Kidney (tissue), 14 donors: Measurements from ENCODE around the gene ASTN2. TPM values are rescaled to one million over a fixed set of nuclear protein-coding genes. Genes with fewer than 3 reads are reported as not detected.

Source experiments
- DNase-seq, 5 donors: peaks; one replicate each; pipeline ENCODE4 v3.0.0-alpha.2; 2013 to 2020
- FAIRE-seq: peaks from 2 replicates; lab custom pipeline; 2012; peaks lifted over from hg19 to GRCh38; lab: Jason Lieb, UNC
- H3K27ac ChIP-seq, 2 donors: one replicate each; pipeline ENCODE4 v1.7.0; 2013; ENCODE audit warnings: low read depth in 2 of 2, low read length in 2 of 2, inconsistent platforms in 1 of 2
- H3K27me3 ChIP-seq: one replicate; pipeline ENCODE4 v1.7.1; 2013; ENCODE audit warnings: low read length, inconsistent platforms; ENCODE audit not compliant: control insufficient read depth, insufficient read depth
- H3K36me3 ChIP-seq, 3 donors: one replicate each; pipeline versions ENCODE4 v1.7.0 to v1.7.1; 2013; ENCODE audit warnings: low read length in 3 of 3, control low read depth in 1 of 3, inconsistent platforms in 1 of 3; ENCODE audit not compliant: insufficient read depth in 3 of 3, control insufficient read depth in 2 of 3
- H3K4me1 ChIP-seq, 3 donors: one replicate each; pipeline versions ENCODE4 v1.7.0 to v1.7.1; 2013; ENCODE audit warnings: low read length in 3 of 3, inconsistent platforms in 1 of 3, low read depth in 1 of 3; ENCODE audit not compliant: control insufficient read depth in 2 of 3, insufficient read depth in 2 of 3
- H3K4me3 ChIP-seq, 3 donors: one replicate each; pipeline versions ENCODE4 v1.7.0 to v1.8.1; 2013; ENCODE audit warnings: low read length in 3 of 3, control low read depth in 1 of 3, inconsistent platforms in 1 of 3
- H3K9ac ChIP-seq, 3 donors: one replicate each; pipeline versions ENCODE4 v1.7.0 to v1.7.1; 2013; ENCODE audit warnings: low read length in 3 of 3, control low read depth in 1 of 3, inconsistent platforms in 1 of 3
- H3K9me3 ChIP-seq, 3 donors: one replicate each; pipeline versions ENCODE4 v1.7.0 to v1.7.1; 2013; ENCODE audit warnings: low read length in 3 of 3, control low read depth in 1 of 3, inconsistent platforms in 1 of 3; ENCODE audit not compliant: control insufficient read depth in 2 of 3, insufficient read depth in 1 of 3
- intact Hi-C: fragments of 100-400 bp; cut with DNase I; formaldehyde crosslinking; loops from one replicate; pipeline ENCODE4 v1.11.1; 2022
- polyA plus RNA-seq: library from polyadenylated mRNA; stranded (reverse); fragments of 350-450 nt; fragmentation: Illumina TruSeq; extraction: RNeasy Lipid Tissue Mini Kit (QIAGEN cat#74804); gene quantifications from one replicate; pipeline ENCODE4 v1.2.3, GENCODE V29; 2014; ENCODE audit warnings: low read depth, low replicate concordance; ENCODE audit not compliant: insufficient read depth
- total RNA-seq: library from RNA; stranded (reverse); fragmentation: NEBNext Ultra II Directional; extraction: Animal tissue kit (Norgen Biotek cat#: 25700); gene quantifications from one replicate; pipeline ENCODE4 v1.2.1, GENCODE V29; 2021
- TF ChIP-seq, protein P1 (sequence below): IDR thresholded peaks from 3 replicates; pipeline ENCODE4 v1.5.1; 2012; ENCODE audit warnings: mild to moderate bottlenecking, moderate library complexity, borderline replicate concordance; ENCODE audit not compliant: insufficient read depth; ENCODE audit errors: extremely low read depth
- donor health status: control.
- donor health status: control.
- donor health status: control.
- donor health status: control.
- donor health status: control.
- donor health status: DM: yes; HTN: yes; CAD: no.
- donor health status: Normal renal cell carcinoma (clear cell type).

The ASTN2 gene
- total and polyA plus RNA-seq, 2 donors from 2014 or later: 7.6 to 11.5 TPM

DNA sequence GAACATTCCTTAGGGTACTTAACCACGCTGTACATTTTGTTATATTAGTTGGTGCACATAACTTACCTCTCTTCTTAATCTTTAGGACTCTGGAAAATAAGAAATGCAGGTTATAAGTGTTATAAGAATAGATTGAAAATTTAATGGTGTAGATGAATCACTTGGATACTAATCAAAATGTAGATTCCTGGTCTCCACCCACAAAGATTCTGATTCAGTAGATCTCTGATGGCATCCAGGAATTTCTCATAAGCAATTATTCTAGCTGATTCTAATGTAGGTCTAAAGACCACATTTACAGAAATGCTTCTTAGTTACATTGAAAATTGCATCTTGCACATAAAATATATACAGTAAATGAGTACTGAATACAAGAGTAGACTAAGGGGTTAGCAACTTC, 38.9 kb upstream of the ASTN2 start:
- H3K27me3 ChIP-seq: no peaks in the 10 kb centered on the region
- H3K27ac ChIP-seq: no peak overlapping the region
- H3K9ac ChIP-seq: no peak overlapping the region
- H3K9me3 ChIP-seq: no peaks in the 10 kb centered on the region
- FAIRE-seq (no peak), DNase-seq (no peak)
- no peak overlapping the region for H3K4me3 ChIP-seq
- no peaks in the 10 kb centered on the region for H3K4me1 ChIP-seq
- intact Hi-C loops: no loop called here
- no peaks in the 10 kb centered on the region for H3K36me3 ChIP-seq
- TF ChIP-seq, protein P1, sequence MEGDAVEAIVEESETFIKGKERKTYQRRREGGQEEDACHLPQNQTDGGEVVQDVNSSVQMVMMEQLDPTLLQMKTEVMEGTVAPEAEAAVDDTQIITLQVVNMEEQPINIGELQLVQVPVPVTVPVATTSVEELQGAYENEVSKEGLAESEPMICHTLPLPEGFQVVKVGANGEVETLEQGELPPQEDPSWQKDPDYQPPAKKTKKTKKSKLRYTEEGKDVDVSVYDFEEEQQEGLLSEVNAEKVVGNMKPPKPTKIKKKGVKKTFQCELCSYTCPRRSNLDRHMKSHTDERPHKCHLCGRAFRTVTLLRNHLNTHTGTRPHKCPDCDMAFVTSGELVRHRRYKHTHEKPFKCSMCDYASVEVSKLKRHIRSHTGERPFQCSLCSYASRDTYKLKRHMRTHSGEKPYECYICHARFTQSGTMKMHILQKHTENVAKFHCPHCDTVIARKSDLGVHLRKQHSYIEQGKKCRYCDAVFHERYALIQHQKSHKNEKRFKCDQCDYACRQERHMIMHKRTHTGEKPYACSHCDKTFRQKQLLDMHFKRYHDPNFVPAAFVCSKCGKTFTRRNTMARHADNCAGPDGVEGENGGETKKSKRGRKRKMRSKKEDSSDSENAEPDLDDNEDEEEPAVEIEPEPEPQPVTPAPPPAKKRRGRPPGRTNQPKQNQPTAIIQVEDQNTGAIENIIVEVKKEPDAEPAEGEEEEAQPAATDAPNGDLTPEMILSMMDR: no peak

DNA sequence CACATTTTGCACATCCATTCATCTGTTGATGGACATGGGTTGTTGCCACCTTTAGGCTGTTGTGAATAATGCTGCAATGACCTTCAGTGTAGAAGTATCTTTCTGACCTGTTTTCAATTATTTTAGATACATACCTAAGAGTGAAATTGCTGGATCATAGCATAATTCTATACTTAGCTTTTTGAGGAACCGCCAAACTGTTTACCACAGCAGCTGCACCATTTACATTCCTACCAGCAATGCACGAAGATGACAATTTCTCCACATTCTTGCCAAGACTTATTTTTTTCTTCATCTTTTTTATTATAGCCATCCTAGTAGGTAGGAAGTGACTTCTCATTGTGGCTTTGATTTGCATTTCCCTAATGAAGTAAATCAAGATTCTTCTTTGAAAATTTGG, 36.5 kb upstream of the ASTN2 start:
- FAIRE-seq: no peak
- intact Hi-C loops: no loop called here
- H3K27ac ChIP-seq: no peak overlapping the region
- H3K9ac ChIP-seq: no peak overlapping the region
- H3K36me3 ChIP-seq: no peaks in the 10 kb centered on the region
- TF ChIP-seq, protein P1: no peak
- no peaks in the 10 kb centered on the region for H3K9me3 ChIP-seq
- DNase-seq: no peak
- no peaks in the 10 kb centered on the region for H3K27me3 ChIP-seq
- no peak overlapping the region for H3K4me3 ChIP-seq
- H3K4me1 ChIP-seq: no peaks in the 10 kb centered on the region

DNA sequence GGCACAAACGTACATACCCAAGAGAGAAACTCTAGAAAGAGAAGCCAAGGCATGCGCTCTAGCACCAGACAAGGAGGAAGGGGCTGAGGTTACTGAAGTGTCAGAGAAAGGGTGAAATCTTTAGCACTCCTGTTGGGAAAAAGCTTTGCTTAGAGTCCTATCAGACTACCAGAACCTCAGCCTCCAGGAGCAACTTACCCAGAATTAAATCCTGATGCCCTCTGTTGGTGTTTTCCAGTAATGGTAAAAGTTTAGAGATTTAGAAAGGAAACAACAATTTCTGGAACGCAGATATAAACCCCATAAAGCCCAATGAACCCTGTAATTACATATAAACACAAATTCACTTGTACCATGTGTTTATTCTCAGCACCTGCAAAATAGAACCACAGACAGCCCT, 33.2 kb upstream of the ASTN2 start:
- no peak for FAIRE-seq
- TF ChIP-seq, protein P1: no peak
- H3K9ac ChIP-seq: no peak overlapping the region
- H3K9me3 ChIP-seq: no peaks in the 10 kb centered on the region
- no peaks in the 10 kb centered on the region for H3K27me3 ChIP-seq
- intact Hi-C loops: no loop called here
- no peaks in the 10 kb centered on the region for H3K4me1 ChIP-seq
- H3K27ac ChIP-seq: no peak overlapping the region
- DNase-seq: peak in 2 of 5 donors; percentile 30 to 50
- H3K36me3 ChIP-seq: no peaks in the 10 kb centered on the region
- no peak overlapping the region for H3K4me3 ChIP-seq

DNA sequence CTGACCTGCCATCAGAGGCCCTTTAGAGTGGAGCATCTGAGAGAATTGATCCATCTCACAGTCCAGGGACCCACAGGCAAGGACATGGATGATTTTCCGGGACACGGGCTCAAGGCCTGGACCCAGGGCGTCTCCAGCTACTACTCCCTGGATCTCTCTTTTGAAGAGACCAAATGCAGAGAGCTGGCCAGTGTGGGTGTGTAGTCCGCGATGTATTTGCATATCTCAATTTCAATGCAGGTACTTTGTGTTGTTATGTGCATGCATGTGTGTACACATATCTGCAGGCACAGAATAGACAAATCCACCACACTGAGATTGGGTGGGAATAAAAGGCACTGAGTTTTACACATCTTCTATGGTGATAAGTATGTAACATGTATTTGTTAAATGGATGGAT, 30.8 kb upstream of the ASTN2 start:
- no peak overlapping the region for H3K27ac ChIP-seq
- no peaks in the 10 kb centered on the region for H3K36me3 ChIP-seq
- DNase-seq (no peak), FAIRE-seq (no peak)
- H3K4me3 ChIP-seq: no peak overlapping the region
- TF ChIP-seq, protein P1: no peak
- no peaks in the 10 kb centered on the region for H3K27me3 ChIP-seq
- H3K9ac ChIP-seq: no peak overlapping the region
- H3K4me1 ChIP-seq: no peaks in the 10 kb centered on the region
- H3K9me3 ChIP-seq: no peaks in the 10 kb centered on the region
- intact Hi-C loops: no loop called here
